ENCODE data around the gene SLC26A2. TPM values are rescaled to one million over a fixed set of nuclear protein-coding genes. Genes with fewer than 3 reads are reported as not detected.
A peak's percentile ranks its signal among the peaks of the same experiment; 100 is the strongest.
"Not testable (repeated sequence)": the region's sequence is repeated elsewhere in the genome, so short reads cannot be mapped to it uniquely, and the experiment has no call there.

Gene SLC26A2
- total RNA-seq, 1 donor from 2014 or later, result 15.4 TPM

- TF ChIP-seq CTCF (IDR thresholded peaks at IDR 0.05; ENCODE audit: insufficient read depth, low read length, poor library complexity, severe bottlenecking), result no peak
- Histone ChIP-seq H3K36me3 (ENCODE audit: control insufficient read depth, insufficient read depth, low read length) (peaks cover 7% of the 10 kb centered on the region), H3K27me3 (ENCODE audit: control insufficient read depth, insufficient read depth, low read length) (no peaks in the 10 kb centered on the region), H3K4me3 (ENCODE audit: low read depth, low read length) (no peak overlapping the region)
- no peak for DNase-seq (ENCODE audit: low read depth)
Measured at GRCh38 chr5:150023136-150023535, 62.6 kb downstream of the SLC26A2 start.

GRCh38 chr5:150024346-150024984 lies 63.9 kb downstream of the SLC26A2 start:
- DNase-seq (ENCODE audit: low read depth), result no peak
- TF ChIP-seq CTCF (IDR thresholded peaks at IDR 0.05; ENCODE audit: insufficient read depth, low read length, poor library complexity, severe bottlenecking), result no peak
- Histone ChIP-seq H3K4me3 (ENCODE audit: low read depth, low read length) (no peak overlapping the region), H3K27me3 (ENCODE audit: control insufficient read depth, insufficient read depth, low read length) (no peaks in the 10 kb centered on the region), H3K36me3 (ENCODE audit: control insufficient read depth, insufficient read depth, low read length) (peaks cover 6% of the 10 kb centered on the region)

GRCh38 chr5:150026682-150027172 lies 66.2 kb downstream of the SLC26A2 start:
- H3K36me3 ChIP-seq (ENCODE audit: control insufficient read depth, insufficient read depth, low read length), result peaks cover 4% of the 10 kb centered on the region
- no peaks in the 10 kb centered on the region for H3K27me3 ChIP-seq (ENCODE audit: control insufficient read depth, insufficient read depth, low read length)
- H3K4me3 ChIP-seq (ENCODE audit: low read depth, low read length), result no peak overlapping the region
- TF ChIP-seq CTCF (IDR thresholded peaks at IDR 0.05; ENCODE audit: insufficient read depth, low read length, poor library complexity, severe bottlenecking), result no peak
- no peak for DNase-seq (ENCODE audit: low read depth)

GRCh38 chr5:150028047-150028446 lies 67.5 kb downstream of the SLC26A2 start:
- H3K36me3 ChIP-seq (ENCODE audit: control insufficient read depth, insufficient read depth, low read length); DNase-seq (ENCODE audit: low read depth); H3K27me3 ChIP-seq (ENCODE audit: control insufficient read depth, insufficient read depth, low read length); H3K4me3 ChIP-seq (ENCODE audit: low read depth, low read length): not testable (repeated sequence)

- Histone ChIP-seq H3K4me3 (ENCODE audit: low read depth, low read length) (no peak overlapping the region), H3K36me3 (ENCODE audit: control insufficient read depth, insufficient read depth, low read length) (peaks cover 7% of the 10 kb centered on the region)
- no peak for TF ChIP-seq CTCF (IDR thresholded peaks at IDR 0.05; ENCODE audit: insufficient read depth, low read length, poor library complexity, severe bottlenecking)
Measured at GRCh38 chr5:150033334-150033733, 72.8 kb downstream of the SLC26A2 start.

GRCh38 chr5:150034662-150035061 lies 74.1 kb downstream of the SLC26A2 start:
- no peak overlapping the region for H3K4me3 ChIP-seq (ENCODE audit: low read depth, low read length)
- peak; percentile 37 for DNase-seq (ENCODE audit: low read depth)
- no peak for TF ChIP-seq CTCF (IDR thresholded peaks at IDR 0.05; ENCODE audit: insufficient read depth, low read length, poor library complexity, severe bottlenecking)
- H3K27me3 ChIP-seq (ENCODE audit: control insufficient read depth, insufficient read depth, low read length), result no peaks in the 10 kb centered on the region
- peaks cover 9% of the 10 kb centered on the region for H3K36me3 ChIP-seq (ENCODE audit: control insufficient read depth, insufficient read depth, low read length)

More at GRCh38 chr5:150033334-150033733, 72.8 kb downstream of the SLC26A2 start:
- H3K27me3 ChIP-seq (ENCODE audit: control insufficient read depth, insufficient read depth, low read length), result no peaks in the 10 kb centered on the region
- no peak for DNase-seq (ENCODE audit: low read depth)

All from kidney epithelial cell (primary cell).